ENCODE measurements around the gene PTPN7.
"Not testable (repeated sequence)": the region's sequence is repeated elsewhere in the genome, so short reads cannot be mapped to it uniquely, and the experiment has no call there.

The PTPN7 gene

DNA sequence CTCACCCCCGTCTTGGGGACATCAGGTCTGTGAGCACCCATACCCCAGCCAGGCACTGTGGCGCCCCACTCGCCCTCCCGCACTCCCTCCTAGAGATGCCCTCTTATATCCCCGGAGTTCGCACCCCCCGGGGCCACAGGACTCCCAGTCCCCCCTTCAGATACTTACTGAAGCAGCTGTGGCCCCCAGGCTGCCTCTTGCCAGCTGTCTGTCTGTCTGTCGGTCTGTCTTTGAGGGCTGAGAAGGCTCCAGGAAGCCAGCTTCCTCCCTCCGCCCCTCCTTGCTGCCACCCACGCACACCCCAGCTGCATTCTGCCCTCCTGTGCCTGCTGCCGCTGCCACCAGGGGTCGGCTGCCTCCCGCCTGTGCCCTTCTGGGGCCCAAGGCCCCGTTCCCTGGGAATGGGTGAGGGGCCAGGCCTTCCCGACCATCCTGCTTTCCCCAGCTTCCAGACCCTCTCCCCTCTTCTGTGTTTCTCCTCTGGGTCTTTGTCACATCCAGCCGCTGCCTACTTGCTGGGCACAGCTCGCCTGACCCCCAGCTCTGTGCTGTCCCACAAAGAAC, at the start of gene PTPN7:
PTPN7 (minus strand) TSS at position 226 of the 564 bp plus-strand sequence. CDS start 1,200 bp downstream, outside the sequence.
- intact Hi-C loops (cut with DNase I): loop anchor here (5.0 kb wide), 1 partner anchor 253 kb away; no protein-coding TSS in a partner anchor
- DNase-seq: peak in 1 of 10 donors; percentile 86

DNA sequence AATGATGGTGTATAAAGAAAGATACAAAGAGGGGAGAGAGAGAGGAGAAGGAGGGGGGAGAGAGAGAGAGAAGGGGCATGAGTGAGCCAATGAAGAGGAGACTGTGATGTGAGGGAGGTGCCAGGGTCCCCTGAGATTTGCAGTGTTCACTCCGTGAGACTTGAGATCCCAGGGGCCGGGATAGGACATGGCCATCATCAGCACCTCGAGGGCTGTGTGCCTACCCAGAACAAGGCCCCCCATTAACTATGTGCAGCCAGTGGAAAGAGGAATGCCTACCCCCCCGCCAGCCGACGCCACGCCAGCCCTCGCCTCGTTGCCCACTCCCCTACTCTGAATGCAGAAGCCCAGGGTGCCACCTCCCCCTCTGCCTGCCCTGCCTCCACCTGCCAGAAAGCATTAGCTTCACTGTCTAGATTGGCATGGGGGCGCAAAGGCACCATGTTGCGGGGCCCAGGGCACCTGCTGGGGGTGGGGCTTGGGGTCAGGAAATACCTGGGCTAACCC, 48.0 kb upstream of the PTPN7 start:
- intact Hi-C loops (cut with DNase I): no loop called here
- no peak for DNase-seq

DNA sequence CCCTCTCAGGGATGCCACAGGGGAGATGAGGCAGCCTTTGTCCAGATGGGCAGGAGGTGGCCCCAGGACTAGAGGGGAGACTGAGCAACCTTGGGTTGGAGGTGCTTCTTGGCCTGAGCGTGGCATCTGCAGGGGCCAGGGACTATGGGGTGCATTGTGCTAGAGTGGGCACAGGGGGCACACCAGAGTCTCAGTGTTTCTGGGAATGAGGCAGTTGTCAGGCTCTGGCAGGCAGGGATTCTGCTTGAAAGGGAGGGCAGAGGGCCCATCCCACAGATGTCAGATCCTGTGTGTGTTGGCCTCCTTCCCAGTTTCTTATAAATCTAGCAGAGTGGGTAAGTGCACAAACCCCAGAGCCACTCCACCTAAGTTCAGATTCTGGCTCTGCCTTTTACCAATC, 46.9 kb upstream of the PTPN7 start:
- intact Hi-C loops (cut with DNase I): no loop called here
- DNase-seq: no peak

DNA sequence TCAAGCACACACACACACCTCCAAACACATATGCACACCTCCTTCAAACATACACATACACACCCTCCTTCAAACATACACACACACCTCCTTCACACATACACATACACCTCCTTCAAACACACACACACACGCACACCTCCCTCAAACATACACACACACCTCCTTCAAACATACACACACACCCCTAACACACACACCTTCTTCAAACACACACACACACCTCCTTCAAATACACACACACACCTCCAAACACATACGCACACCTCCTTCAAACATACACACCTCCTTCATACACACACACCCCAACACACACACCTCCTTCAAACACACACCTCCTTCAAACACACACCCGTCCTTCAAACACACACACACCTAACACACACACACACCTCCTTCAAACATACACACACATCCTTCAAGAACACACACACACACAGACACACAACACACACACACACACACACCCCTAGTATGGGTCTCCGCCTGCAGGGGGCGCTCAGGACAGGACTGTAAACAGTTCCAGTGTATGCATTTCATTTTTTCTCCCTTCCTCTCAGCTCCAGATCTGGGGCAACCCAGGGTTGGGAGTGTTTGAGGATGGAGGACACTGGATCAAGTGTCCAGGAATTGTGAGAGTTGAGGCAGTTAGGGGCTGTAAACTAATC, 45.3 kb upstream of the PTPN7 start:
- no peak for DNase-seq
- intact Hi-C loops (cut with DNase I): no loop called here

DNA sequence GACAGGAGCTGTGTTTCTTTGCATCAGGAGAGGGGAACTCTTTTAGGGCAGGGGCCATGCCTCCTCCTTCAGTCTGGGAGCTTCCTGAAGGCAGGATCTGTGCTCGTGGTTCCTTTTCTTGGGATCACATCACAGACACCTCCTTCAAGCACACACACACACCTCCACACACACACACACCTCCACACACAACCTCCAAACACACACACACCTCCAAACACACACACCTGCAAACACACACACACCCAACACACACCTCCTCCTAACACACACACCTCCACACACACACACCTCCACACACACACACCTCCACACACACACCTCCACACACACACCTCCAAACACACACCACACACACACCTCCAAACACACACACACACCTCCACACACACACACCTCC, 43.7 kb upstream of the PTPN7 start:
- intact Hi-C loops (cut with DNase I): no loop called here

DNA sequence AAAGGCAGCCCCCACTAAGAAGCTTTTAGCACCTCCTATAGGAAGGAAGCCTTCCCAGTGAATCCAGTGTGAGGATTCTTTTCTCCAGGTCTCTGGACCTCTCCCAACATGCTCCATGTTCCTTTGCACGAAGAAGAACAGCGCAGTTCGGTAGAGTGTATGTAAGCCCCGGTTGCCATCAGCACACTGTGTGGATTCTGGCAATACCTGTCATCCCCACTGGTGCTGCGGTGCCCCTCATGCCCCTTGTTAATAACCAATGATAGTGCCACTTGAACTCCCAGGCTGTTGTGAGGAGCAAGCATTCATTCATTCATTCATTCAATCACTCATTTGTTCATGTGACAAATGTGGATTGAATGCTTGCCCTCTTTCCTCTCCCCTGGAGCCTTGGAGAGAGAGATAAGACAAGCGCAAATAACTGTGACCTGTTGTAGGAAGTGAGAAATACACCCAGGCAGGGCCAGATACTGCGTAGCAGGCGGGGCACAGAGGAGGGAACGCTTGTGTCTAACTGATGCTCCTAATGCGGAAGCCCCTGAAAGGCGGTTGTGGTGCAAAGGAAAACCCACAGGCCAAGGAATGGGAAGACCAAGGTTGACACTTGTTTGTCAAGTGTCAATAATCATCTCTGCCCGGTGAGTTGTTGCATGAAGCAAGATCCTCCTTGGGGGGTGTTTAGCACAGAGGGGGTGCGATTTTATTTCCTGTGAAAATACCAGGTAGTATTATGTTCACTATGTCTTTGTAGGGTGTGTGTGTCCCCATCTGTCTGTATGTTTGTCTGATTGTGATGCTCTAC, 43.0 kb upstream of the PTPN7 start:
- DNase-seq: no peak
- intact Hi-C loops (cut with DNase I): no loop called here

More for the DNA sequence above, 43.7 kb upstream of the PTPN7 start:
- no peak for DNase-seq

DNA sequence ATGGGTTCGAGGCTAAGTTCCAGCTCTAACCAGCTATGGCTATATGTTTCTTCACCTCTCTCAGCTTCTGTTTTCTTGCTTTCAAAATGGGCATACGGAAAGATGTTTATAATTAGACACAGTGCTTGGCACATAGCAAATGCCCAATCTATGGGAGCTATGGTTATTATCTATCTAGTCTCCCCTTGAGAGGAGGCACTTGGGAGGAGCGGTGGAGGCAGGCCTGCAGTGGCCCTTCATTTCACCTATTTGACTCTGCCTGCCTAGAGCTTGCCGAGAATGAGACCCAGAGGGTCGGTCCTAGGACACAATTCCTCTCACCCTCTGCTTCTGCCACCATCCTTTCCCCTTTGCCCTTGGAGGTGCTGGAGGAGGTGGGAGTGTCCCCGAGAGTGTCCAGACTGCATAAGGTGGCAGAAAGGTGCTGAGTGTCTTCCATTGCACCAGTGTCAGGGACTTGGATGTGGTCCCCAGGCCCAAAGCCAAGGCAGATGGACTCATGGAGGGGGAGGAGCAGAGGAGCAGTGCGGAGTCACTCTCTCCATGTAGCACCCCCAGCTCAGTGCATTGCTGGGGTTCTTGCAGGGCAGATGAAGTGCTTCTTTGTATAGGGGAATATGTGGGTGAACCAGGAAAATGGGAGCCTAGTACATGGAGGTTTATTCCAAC, 42.2 kb upstream of the PTPN7 start:
- DNase-seq: no peak
- intact Hi-C loops (cut with DNase I): no loop called here

DNA sequence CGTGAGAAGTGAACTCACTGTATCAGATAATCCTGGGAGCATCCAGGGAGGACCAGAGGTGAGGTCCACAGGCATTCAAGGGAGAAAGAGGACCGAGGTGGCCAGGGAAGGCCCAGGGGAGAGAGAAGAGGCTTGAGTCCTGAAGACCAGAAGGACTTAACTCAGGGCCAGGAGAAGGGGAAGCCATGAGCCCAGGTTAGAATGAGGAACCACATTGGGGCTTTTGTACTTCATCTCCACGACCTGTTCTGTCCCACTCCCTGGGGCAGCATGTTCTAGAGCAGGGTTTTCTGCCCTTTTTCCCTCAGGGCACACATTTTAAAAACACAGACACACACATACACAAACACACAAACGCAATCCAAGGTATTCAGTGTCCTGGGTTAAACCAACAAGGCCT, 41.6 kb upstream of the PTPN7 start:
- intact Hi-C loops (cut with DNase I): no loop called here
- no peak for DNase-seq

DNA sequence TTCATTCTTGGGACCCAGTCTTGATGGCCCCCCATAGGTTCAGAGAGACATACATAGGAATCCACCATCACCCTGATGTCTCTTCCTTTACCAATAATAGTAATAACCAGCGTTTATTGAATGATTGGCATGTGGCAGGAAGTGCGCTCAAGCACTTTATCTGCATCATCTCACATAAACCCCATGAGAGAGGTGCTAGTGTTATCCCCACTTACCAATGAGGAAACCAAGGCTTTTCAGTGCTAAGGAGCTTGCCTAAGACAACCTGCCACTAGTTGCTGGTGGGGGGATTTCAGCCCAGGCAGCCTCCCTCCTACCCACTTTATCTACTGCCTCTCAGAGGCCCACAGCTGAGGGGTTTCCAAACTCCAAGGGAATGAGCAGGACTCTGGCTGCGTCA, 40.9 kb upstream of the PTPN7 start:
- no peak for DNase-seq
- intact Hi-C loops (cut with DNase I): no loop called here

DNA sequence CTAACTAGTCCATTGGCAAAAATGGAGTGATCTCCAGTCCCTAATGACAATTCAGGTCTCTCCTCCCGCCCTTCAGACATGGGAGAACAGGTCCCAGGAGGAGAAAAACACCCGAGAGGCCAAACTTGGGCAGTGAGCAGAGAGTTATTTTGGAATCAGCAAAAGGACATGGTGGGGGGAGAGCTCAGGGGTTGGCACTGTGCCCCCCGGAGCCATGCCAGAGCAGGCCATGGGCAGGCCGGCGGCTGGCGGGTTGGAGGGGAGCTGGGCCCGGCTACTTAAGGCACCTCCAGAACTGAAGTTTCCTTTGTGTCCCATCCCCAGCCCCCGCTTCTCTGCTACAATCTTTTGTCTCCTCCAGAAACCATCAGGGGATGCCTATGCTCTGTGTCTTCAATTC, 40.3 kb upstream of the PTPN7 start:
- DNase-seq: peak in 4 of 10 donors; percentile 31 to 80 (median 36)
- intact Hi-C loops (cut with DNase I): no loop called here

DNA sequence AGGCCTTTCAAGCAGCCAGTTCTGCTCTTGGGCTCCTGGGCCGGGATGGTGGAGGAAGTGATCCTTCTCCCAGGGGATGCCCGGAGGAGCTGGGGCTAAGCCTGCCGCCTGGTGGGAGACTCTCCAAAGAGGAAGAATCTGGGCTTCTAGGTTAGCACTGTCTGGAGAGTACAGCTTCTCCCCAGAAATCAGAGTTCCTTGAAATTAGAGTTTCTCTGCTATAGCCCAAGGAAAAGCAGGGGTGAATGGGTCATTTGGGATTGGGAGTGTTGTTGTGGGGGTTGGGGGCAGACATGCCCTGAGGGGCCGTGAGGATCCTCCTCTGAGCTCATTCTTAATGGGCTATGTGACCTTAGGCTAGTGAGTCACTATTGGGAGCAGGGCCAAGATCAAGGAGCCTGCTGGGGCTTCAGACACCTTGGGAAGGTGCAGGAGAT, 39.7 kb upstream of the PTPN7 start:
- peak in 1 of 10 donors; percentile 67 for DNase-seq
- intact Hi-C loops (cut with DNase I): no loop called here

DNA sequence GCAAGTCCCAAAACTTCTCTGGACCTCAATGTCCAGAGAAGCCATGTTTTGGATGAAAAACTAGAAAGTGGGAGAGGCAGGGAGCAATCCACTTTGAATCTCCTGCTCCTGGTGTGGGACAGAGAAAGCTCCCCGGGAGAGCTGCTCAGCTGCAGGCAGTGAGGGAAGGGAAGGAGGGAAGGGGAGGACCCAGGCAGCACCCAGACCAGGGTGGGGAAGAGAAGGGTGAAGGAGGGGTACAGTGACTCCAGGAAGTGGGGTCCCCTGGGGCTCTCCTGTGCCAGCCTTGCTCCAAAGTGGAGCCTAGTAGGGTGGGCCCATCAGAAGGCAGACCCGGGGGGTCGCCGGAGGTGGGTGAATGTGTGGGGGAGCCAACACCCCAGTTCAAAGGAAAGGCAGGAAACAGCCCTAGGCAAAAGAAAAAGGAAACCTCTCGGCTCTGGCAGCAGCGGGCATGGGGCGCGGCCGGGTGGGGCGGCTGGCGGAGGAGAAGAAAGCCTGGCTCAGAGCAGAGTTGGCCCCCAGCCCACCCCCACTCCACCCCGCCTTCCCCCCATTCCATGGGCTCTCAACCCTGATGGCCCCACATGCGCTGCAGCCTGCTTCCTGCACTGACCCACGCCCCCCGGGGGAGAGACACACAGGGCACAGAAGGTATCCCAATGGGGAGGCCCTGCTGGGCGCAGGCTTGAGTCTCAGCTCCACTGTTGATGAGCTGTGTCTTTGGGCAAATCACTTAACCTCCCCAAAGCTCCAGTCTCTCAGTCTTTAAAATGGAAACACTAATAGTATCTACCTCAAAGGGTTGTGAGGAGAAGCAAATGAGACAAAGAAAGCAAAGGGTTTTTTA, 38.9 kb upstream of the PTPN7 start:
- intact Hi-C loops (cut with DNase I): no loop called here
- DNase-seq: peak in 1 of 10 donors; percentile 72

DNA sequence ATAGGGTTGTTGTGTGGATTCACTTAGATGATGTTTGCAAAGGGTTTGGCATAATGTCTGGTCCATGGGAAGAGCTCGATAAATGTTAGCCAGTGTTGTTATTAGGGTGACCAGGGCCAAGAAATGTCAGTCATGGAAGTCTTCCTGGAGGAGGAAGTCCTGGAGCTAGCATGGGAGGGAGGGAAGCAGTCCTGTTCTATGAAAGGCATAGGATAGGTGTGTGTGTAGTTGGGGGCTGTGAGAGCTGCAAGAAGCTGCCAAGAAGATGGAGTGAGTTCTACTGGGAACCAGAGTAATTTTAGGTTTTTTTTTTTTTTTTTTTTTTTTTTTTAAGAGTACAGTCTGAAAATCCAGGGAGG, 37.9 kb upstream of the PTPN7 start:
- no peak for DNase-seq
- intact Hi-C loops (cut with DNase I): no loop called here

DNA sequence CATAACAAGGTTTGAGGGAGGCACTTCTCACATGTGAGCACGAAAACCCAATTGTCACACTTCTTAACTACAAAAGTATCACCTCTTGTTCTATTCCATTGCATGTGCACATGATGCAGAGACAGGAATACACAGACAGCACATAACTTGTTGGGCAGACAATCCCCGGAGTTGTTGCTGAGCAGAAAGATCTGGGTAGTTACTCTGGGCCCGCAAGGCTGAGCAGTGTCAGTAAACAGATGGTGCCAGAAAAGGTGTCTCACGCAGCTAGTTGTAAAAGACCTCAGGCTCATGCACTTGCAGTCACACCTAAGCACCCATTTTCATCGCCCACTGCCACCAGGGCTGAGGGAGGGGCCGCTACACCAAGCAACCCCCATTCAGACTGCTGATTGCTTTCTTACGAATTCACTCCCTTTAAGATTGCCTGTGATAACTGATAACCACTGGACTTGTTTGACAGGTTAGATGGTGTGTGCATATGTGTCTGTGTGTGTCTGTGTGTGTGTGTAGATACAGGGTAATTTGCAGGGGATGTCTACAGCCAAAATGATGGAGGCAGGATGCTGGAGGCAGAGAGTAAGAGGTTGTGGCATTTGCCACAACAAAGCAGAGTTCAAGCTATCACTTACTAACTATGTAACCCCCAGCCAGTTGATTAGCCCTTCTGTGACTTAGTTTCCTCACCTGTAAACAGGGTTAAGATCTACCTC, 37.4 kb upstream of the PTPN7 start:
- intact Hi-C loops (cut with DNase I): no loop called here
- peak in 1 of 10 donors; percentile 56 for DNase-seq

DNA sequence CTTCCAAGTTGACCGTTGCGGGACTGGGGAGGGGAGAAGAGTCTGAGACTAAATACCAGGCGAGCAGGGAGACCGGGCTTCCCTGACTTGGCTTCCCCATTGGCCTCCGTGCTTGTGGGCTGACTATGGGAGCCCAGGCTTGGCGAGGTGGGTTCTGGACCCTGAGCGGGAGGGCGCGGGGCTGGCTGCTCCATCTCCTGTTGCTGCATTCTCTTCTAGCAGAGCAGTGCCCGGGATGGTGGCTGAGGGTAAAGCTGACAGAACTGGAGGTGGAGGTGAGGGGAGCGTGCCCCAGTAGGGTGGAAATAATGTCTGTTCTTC, 33.9 kb upstream of the PTPN7 start:
- no peak for DNase-seq
- intact Hi-C loops (cut with DNase I): no loop called here

DNA sequence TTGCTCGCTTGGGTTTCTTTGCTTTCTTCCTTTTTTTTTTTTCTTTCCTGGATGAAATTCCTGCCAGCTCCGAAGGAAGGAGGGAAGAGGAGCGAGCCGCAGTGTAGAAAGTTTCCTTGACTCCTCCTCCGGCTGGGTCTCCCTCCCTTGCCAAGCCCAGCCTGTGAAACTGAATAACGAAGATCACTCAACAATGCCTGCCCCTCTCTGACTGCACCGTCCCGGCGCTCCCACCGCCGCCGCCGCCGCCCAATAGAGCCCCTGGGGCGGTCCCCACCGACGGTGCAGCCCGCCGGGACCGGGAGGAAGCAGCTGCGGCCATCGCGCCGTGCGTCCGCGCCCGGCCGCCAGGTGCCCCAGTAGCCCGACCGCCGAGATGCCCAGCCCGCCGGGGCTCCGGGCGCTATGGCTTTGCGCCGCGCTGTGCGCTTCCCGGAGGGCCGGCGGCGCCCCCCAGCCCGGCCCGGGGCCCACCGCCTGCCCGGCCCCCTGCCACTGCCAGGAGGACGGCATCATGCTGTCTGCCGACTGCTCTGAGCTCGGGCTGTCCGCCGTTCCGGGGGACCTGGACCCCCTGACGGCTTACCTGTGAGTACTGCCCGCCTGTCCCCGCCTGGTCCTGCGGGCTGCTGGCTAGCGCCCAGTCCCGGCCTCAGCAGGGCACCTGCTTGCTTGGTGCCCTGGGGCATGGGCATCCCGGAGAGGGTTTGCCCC, 33.4 kb upstream of the PTPN7 start, which contains the start of gene LGR6:
LGR6 (plus strand) TSS at position 186 of the 714 bp plus-strand sequence; CDS start at position 377, 191 bp downstream.
- DNase-seq: peak in 1 of 10 donors; percentile 75
- intact Hi-C loops (cut with DNase I): loop anchor here (1.0 kb wide), 1 partner anchor 122 kb away; no protein-coding TSS in a partner anchor

DNA sequence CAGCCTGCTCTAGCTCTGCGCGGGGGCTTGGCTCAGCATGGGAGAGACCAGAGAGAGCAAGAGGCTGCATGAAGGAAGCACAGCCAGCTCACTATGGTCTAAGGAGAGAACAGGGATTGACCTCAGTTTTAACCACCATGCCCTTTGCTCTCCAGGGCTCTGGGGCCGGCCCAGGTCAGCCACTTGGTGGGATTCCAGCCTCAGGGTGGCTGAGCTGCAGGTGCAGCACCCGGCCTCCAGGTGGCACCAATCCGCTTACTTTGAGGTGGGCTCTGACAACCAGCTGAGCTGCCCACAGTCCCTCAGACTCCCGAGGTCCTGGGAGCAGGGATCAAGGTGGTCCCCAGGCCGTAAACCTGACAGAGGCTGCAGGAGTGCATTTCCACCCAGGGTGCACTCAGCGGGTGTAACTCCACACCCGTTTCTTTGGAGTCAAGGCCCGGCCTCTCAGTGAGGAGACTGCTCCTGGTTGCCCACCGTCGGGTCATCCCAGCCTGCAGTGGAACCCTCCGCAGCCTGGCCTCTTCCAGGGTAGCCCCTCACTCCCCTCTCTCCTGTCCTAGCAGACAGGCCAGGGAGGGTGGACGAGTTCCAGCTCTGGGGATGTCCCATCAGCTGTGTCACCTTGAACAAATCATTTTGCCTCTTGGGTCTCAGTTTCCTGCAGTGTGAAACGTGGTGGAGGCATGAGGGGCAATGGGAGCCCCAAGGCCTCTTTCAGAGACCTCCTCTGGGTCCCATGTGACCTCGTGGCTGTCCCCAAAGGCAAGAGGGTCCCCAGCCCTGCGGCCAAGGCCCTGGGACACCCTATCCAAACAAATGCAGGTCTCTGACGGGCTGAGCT, 32.6 kb upstream of the PTPN7 start:
- intact Hi-C loops (cut with DNase I): loop anchor here (1.0 kb wide), 1 partner anchor 122 kb away; no protein-coding TSS in a partner anchor
- peak in 7 of 10 donors; percentile 45 to 93 (median 54) for DNase-seq

DNA sequence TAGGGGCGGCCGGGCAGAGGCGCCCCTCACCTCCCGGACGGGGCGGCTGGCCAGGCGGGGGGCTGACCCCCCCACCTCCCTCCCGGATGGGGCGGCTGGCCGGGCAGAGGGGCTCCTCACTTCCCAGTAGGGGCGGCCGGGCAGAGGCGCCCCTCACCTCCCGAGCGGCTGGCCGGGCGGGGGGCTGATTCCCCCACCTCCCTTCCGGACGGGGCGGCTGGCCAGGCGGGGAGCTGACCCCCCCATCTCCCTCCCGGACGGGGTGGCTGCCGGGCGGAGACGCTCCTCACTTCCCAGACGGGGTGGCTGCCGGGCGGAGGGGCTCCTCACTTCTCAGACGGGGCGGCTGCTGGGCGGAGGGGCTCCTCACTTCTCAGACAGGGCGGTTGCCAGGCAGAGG, 31.0 kb upstream of the PTPN7 start:
- DNase-seq; intact Hi-C loops (cut with DNase I): not testable (repeated sequence)
